Heart right ventricle (tissue), 16 donors: ENCODE results near the gene ADH1C. TPM values are rescaled to one million over a fixed set of nuclear protein-coding genes. Genes with fewer than 3 reads are reported as not detected.
A peak's percentile ranks its signal among the peaks of the same experiment; 100 is the strongest.

ENCODE experiments used
- ATAC-seq, 8 donors: fragments of 200-7000 bp; cut with Tn5 transposase; one replicate each; pipeline ENCODE4 v1.9.1; 2020; ENCODE audit warnings: mild to moderate bottlenecking in 8 of 8, moderate library complexity in 8 of 8, moderate number of reproducible peaks in 1 of 8
- DNase-seq, 2 donors: peaks; one replicate each; pipeline ENCODE4 v3.0.0-alpha.2; 2020
- H3K27ac ChIP-seq, 10 donors: fragments of 200-600 bp; sonication (generic) in 2 of 10; one replicate each; pipeline versions ENCODE4 v1.5.0 to v1.8.0; 2020 to 2022; ENCODE audit warnings: mild to moderate bottlenecking in 3 of 10
- H3K27me3 ChIP-seq, 7 donors: fragments of 200-600 bp; one replicate each; pipeline ENCODE4 v1.8.0; 2021 to 2022; ENCODE audit warnings: mild to moderate bottlenecking in 2 of 7
- H3K36me3 ChIP-seq, 9 donors: fragments of 200-600 bp; sonication (generic) in 1 of 9; one replicate each; pipeline versions ENCODE4 v1.5.0 to v1.8.0; 2020 to 2022; ENCODE audit warnings: mild to moderate bottlenecking in 2 of 9
- H3K4me1 ChIP-seq, 9 donors: fragments of 200-600 bp; sonication (generic) in 1 of 9; one replicate each; pipeline versions ENCODE4 v1.5.0 to v1.8.0; 2020 to 2022; ENCODE audit warnings: mild to moderate bottlenecking in 4 of 9
- H3K4me3 ChIP-seq, 10 donors: fragments of 200-600 bp; sonication (generic) in 2 of 10; one replicate each; pipeline versions ENCODE4 v1.5.0 to v1.8.0; 2020 to 2022; ENCODE audit warnings: mild to moderate bottlenecking in 7 of 10, moderate library complexity in 2 of 10
- H3K9me3 ChIP-seq, 11 donors: fragments of 200-600 bp in 10 of 11; sonication (generic) in 2 of 11; one replicate each; pipeline versions ENCODE4 v1.5.0 to v1.8.0; 2013 to 2022; ENCODE audit warnings: mild to moderate bottlenecking in 2 of 11, control low read depth in 1 of 11, moderate library complexity in 1 of 11
- WGBS, 2 donors: extraction: QIAGEN DNeasy Blood & Tissue Kit; methylation state at CpG; one replicate each; pipeline ENCODE4 v1.1.7; 2013; ENCODE audit warnings: inconsistent platforms in 1 of 2; 5-methylcytosine and 5-hydroxymethylcytosine counted together
- intact Hi-C, 10 donors: fragments of 100-400 bp; cut with DNase I; formaldehyde crosslinking; loops; one replicate each; pipeline versions ENCODE4 v1.11.1 to v1.14.2; 2022
- polyA plus RNA-seq, 2 donors: library from polyadenylated mRNA; stranded (reverse); fragments of 200-250 nt; gene quantifications; one replicate each; pipeline ENCODE4 v1.2.3, GENCODE V29; 2013
- total RNA-seq, 10 donors: library from RNA; stranded (reverse); fragmentation: NEBNext Ultra II Directional in 3 of 10; extraction: Animal tissue kit (Norgen Biotek cat#: 25700) in 3 of 10; gene quantifications; one replicate each; pipeline versions ENCODE4 v1.2.1 to v1.2.4, GENCODE V29; 2021 to 2023
- TF ChIP-seq, protein P1 (sequence below), 9 donors: fragments of 200-600 bp; sonication (generic) in 2 of 9; IDR thresholded peaks; one replicate each; pipeline versions ENCODE4 v1.5.0 to v1.8.0; 2021 to 2022; ENCODE audit warnings: antibody characterized with exemption in 9 of 9, mild to moderate bottlenecking in 5 of 9, moderate library complexity in 1 of 9
- donor health status: Arrhythmogenic right ventricular cardiomyopathy.
- donor health status: ischemic (EF 13 %, LVEDD 7.1; RV severe dilation, severe dysfunction).
- donor health status: healthy with polysubstance abuse.
- donor health status: DM: no; HTN: yes; CAD: no.
- donor health status: DM: no; HTN: no; CAD: no.
- donor health status: ischemic (EF 25% LVEDD 6.9; RV normal size, moderate dysfunction).
- donor health status: ischemic (EF 25% LVEDD 5.7; RV mildly dilated, moderate dysfunction).
- donor health status: healthy.
- donor health status: DM: yes; HTN: yes; CAD: no.
- donor health status: Ischemic cardiomyopathy.
- donor health status: ischemic (EF 35%, LVEDD 5.7; RV mildly dilated, moderate dysfunction).
- donor health status: nonischemic (EF 11% LVEDD 7.7; RV severe dilation, severe dysfunction).
- donor health status: DM: yes; HTN: yes; CAD: no.
- donor health status: PGD.
- donor health status: ischemic (EF 29% LVEDD 5.4; RV normal size, mild dysfunction).
- donor health status: nonischemic (EF 23%, LVEDD 6.1; RV moderate dilation, normal function).

ADH1C gene
- total and polyA plus RNA-seq, 12 donors = 0.85 to 8.6 (median 2.1) TPM

DNA sequence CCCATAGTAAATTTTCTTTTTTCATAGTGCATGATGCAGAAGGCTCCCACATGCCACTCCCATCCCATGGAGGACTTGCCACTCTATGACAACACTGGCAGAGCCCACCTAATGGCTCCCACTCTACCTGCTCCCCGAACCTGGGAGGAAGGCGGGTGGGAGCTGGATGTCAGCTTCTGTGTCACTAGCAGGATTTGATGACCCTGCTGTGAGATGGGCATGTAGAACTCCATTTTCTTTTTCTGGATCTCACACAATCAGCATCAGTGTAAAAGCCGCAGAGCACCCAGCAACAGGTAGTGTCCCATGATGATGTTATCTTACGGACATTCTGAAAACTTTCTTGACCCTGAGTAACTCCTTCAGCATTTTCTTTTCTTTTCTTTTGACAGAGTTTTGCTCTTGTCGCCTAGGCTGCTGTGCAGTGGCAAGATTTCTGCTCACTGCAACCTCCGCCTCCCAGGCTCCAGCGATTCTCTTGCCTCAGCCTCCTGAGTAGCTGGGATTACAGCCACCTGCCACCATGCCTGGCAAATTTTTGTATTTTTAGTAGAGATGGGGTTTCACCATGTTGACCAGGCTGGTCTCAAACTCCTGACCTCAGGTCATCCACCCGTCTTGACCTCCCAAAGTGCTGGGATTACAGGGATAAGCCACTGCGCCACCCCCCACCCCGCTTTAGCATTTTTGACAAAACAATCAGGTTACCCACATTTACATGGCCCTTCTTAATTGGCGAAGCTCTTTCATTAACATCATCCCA, 46.7 kb downstream of the ADH1C start:
- DNase-seq (no peak), ATAC-seq (peak in 1 of 8 donors; percentile 11)
- no peak overlapping the region for H3K4me3 ChIP-seq
- TF ChIP-seq, protein P1, sequence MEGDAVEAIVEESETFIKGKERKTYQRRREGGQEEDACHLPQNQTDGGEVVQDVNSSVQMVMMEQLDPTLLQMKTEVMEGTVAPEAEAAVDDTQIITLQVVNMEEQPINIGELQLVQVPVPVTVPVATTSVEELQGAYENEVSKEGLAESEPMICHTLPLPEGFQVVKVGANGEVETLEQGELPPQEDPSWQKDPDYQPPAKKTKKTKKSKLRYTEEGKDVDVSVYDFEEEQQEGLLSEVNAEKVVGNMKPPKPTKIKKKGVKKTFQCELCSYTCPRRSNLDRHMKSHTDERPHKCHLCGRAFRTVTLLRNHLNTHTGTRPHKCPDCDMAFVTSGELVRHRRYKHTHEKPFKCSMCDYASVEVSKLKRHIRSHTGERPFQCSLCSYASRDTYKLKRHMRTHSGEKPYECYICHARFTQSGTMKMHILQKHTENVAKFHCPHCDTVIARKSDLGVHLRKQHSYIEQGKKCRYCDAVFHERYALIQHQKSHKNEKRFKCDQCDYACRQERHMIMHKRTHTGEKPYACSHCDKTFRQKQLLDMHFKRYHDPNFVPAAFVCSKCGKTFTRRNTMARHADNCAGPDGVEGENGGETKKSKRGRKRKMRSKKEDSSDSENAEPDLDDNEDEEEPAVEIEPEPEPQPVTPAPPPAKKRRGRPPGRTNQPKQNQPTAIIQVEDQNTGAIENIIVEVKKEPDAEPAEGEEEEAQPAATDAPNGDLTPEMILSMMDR (IDR thresholded peaks at IDR 0.05) = no peak
- no peaks in the 10 kb centered on the region for H3K27me3 ChIP-seq
- peaks cover 0 to 10% (median 0%) of the 10 kb centered on the region in 9 donors for H3K4me1 ChIP-seq
- peaks cover 0 to 14% (median 0%) of the 10 kb centered on the region in 11 donors for H3K9me3 ChIP-seq
- WGBS, 2 donors = 91 to 92% methylated on average over 11 of the region's 11 CpGs
- intact Hi-C loops = loop anchor here in 1 of 10 donors (10.0 kb wide), 1 partner anchor 101 kb away; no protein-coding TSS in a partner anchor
- H3K27ac ChIP-seq = no peak overlapping the region
- H3K36me3 ChIP-seq = no peaks in the 10 kb centered on the region

DNA sequence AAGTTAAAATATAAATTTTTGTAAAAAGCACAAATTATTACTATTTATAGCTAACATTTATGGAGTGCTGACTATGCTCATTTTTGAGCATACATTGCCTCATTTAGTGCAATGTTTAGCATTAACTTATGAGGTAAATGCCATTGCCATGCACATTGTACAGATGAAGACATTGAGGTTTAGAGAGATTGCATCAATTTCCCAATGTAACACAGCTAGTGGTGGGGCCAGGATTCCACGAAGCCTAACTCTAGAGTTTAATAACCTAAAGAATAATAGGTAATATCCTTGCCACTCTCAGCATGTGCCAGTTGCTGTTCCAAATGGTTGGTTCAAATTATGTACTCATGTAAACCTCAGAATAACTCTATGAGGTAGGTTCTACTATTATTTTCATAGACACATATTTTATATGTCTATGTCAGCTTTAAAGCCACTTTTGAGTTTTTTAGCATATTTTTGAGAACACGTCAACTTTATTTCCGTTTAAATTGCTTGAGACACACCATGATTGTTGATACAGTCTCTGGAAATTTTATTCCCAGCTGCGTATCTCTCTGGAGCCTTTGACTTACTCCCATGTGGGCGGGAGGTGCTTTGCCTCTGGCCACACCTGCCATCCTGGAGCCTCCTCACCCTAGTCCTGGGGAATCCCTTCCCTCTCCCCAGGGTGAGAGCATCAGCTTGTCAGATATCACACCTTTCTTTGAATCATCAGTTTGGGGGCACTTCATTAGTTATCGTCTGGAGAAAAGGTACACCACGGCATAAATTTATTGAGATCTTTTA, 51.0 kb downstream of the ADH1C start:
- ATAC-seq (peak in 3 of 8 donors; percentile 4 to 30 (median 12)), DNase-seq (no peak)
- intact Hi-C loops = loop anchor here in 1 of 10 donors (10.0 kb wide), 1 partner anchor 97 kb away; no protein-coding TSS in a partner anchor
- peaks cover 0 to 41% (median 9%) of the 10 kb centered on the region in 11 donors for H3K9me3 ChIP-seq
- peaks cover 0 to 16% (median 0%) of the 10 kb centered on the region in 9 donors for H3K4me1 ChIP-seq
- 77 to 86% methylated on average over 7 of the region's 7 CpGs for WGBS, 2 donors
- H3K4me3 ChIP-seq = no peak overlapping the region
- TF ChIP-seq, protein P1 (IDR thresholded peaks at IDR 0.05) = no peak
- H3K27ac ChIP-seq = peak overlapping the region; percentile 23 to 61 (median 48)
- H3K36me3 ChIP-seq = no peaks in the 10 kb centered on the region
- H3K27me3 ChIP-seq = no peaks in the 10 kb centered on the region

DNA sequence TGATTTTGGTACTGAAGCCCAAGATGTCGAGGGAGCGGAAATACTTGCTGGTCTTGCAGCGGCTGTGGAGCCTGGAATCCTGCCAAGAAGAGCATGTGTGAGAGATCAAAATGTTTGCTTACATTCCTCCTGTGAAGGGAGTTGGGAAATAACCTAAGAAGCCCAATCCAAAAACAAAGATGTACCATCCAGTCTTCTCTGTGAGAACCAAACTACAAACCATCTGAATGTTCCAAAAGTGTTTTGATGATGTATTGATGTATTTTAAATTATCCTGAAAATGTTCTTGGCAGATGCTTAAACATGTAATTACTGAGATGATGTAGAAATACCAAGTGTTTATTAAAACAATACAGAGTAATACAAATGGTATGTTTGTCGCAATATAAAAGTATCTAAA, 51.6 kb downstream of the ADH1C start:
- peaks cover 0 to 16% (median 0%) of the 10 kb centered on the region in 9 donors for H3K4me1 ChIP-seq
- intact Hi-C loops = loop anchor here in 1 of 10 donors (10.0 kb wide), 1 partner anchor 96 kb away; no protein-coding TSS in a partner anchor
- 24 to 26% methylated on average over 4 of the region's 4 CpGs for WGBS, 2 donors

DNA sequence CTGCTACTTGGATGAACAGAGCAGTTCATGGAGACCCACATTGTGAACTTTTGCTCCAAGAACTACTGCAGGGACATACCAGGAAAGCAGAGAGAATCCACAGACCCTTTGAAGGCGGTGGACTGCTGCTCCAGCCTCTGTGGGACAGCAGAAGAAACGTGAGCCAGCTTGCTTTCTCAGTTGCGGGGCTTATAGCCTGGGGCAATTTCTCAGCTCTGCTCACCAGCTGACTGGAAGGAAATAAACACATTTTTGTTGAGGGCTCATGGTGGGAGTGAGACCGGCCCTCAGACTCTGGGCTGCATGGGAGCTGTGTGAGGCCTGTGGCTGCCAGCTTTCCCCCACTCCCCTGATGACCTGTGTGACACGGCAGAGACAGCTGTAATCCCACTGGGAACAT, 59.2 kb downstream of the ADH1C start:
- H3K27me3 ChIP-seq = no peaks in the 10 kb centered on the region
- intact Hi-C loops = no loop called here
- WGBS, 2 donors = 76 to 83% methylated on average over 5 of the region's 5 CpGs
- TF ChIP-seq, protein P1 (IDR thresholded peaks at IDR 0.05) = no peak
- no peaks in the 10 kb centered on the region for H3K36me3 ChIP-seq
- H3K4me1 ChIP-seq = no peaks in the 10 kb centered on the region
- ATAC-seq (no peak), DNase-seq (no peak)
- no peak overlapping the region for H3K4me3 ChIP-seq
- no peak overlapping the region for H3K27ac ChIP-seq
- H3K9me3 ChIP-seq = peaks cover 0 to 48% (median 9%) of the 10 kb centered on the region in 11 donors

More for the DNA sequence above, 51.6 kb downstream of the ADH1C start:
- TF ChIP-seq, protein P1 (IDR thresholded peaks at IDR 0.05) = no peak
- no peaks in the 10 kb centered on the region for H3K27me3 ChIP-seq
- DNase-seq (peak; percentile 60 to 85), ATAC-seq (peak; percentile 55 to 93 (median 90))
- peak overlapping the region in 8 of 10 donors; percentile 0 to 61 (median 46) for H3K27ac ChIP-seq
- no peaks in the 10 kb centered on the region for H3K36me3 ChIP-seq
- H3K4me3 ChIP-seq = no peak overlapping the region
- H3K9me3 ChIP-seq = peaks cover 0 to 47% (median 9%) of the 10 kb centered on the region in 11 donors
